Measurements from ENCODE around the gene SCG5. TPM values are rescaled to one million over a fixed set of nuclear protein-coding genes. Genes with fewer than 3 reads are reported as not detected.

The SCG5 gene
- total and polyA plus RNA-seq, 2 donors (not counting 3 experiments of a cell fraction or from before 2014, with no cell fraction given), result 3.3 to 3.9 TPM

DNA sequence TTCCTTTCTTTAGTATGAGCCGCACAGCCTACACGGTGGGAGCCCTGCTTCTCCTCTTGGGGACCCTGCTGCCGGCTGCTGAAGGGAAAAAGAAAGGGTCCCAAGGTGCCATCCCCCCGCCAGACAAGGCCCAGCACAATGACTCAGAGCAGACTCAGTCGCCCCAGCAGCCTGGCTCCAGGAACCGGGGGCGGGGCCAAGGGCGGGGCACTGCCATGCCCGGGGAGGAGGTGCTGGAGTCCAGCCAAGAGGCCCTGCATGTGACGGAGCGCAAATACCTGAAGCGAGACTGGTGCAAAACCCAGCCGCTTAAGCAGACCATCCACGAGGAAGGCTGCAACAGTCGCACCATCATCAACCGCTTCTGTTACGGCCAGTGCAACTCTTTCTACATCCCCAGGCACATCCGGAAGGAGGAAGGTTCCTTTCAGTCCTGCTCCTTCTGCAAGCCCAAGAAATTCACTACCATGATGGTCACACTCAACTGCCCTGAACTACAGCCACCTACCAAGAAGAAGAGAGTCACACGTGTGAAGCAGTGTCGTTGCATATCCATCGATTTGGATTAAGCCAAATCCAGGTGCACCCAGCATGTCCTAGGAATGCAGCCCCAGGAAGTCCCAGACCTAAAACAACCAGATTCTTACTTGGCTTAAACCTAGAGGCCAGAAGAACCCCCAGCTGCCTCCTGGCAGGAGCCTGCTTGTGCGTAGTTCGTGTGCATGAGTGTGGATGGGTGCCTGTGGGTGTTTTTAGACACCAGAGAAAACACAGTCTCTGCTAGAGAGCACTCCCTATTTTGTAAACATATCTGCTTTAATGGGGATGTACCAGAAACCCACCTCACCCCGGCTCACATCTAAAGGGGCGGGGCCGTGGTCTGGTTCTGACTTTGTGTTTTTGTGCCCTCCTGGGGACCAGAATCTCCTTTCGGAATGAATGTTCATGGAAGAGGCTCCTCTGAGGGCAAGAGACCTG lies 89.5 kb downstream of the SCG5 start:
- Histone ChIP-seq H3K9ac (replicated peaks; ENCODE audit: extremely low read depth, insufficient read depth, low read length) (no peak overlapping the region), H2AFZ (ENCODE audit: low read depth, low read length) (no peak overlapping the region), H3K36me3 (ENCODE audit: control insufficient read depth in 2 of 2, extremely low read depth in 1 of 2, insufficient read depth in 2 of 2, low read length in 2 of 2) (no peaks in the 10 kb centered on the region), H4K20me1 (replicated peaks; ENCODE audit: control insufficient read depth, extremely low read depth, insufficient read depth, low read length) (no peaks in the 10 kb centered on the region), H3K4me3 (replicated peaks in 1 of 3; ENCODE audit: insufficient read depth in 1 of 3, low read depth in 1 of 3, low read length in 3 of 3) (no peak overlapping the region), H3K4me2 (ENCODE audit: insufficient read depth, low read length) (no peak overlapping the region), H3K79me2 (ENCODE audit: control insufficient read depth, insufficient read depth, low read length) (no peaks in the 10 kb centered on the region), H3K27ac (ENCODE audit: insufficient read depth, low read depth, low read length) (no peak overlapping the region), H3K9me3 (replicated peaks; ENCODE audit: control insufficient read depth, insufficient read depth, low read length) (no peaks in the 10 kb centered on the region), H3K27me3 (ENCODE audit: control insufficient read depth in 2 of 2, insufficient read depth in 2 of 2, low read length in 2 of 2) (peaks cover 16 to 23% of the 10 kb centered on the region in 2 experiments), H3K4me1 (ENCODE audit: control insufficient read depth, extremely low read depth, insufficient read depth, low read length) (no peaks in the 10 kb centered on the region), H3K9me1 (replicated peaks; ENCODE audit: control insufficient read depth, extremely low read depth, insufficient read depth, low read length) (no peaks in the 10 kb centered on the region)
- DNase-seq (ENCODE audit: low read depth, low spot score) (peak; percentile 5), FAIRE-seq (peak; percentile 55)
- no TSS peak for BruUV-seq (replicated peaks)
- TF ChIP-seq FOS (IDR thresholded peaks at IDR 0.05; ENCODE audit: borderline replicate concordance, insufficient read depth, low read length), result peak; percentile 24
- TF ChIP-seq POLR2A (IDR thresholded peaks at IDR 0.05; ENCODE audit: low read depth, low read length), result no peak
- TF ChIP-seq, protein P1, sequence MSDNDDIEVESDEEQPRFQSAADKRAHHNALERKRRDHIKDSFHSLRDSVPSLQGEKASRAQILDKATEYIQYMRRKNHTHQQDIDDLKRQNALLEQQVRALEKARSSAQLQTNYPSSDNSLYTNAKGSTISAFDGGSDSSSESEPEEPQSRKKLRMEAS (IDR thresholded peaks at IDR 0.05; ENCODE audit: insufficient read depth, insufficient read length), result no peak
- no peak for TF ChIP-seq GATA2 (IDR thresholded peaks at IDR 0.05; ENCODE audit: insufficient read depth, insufficient read length, low read depth, low read length)
- TF ChIP-seq POLR2AphosphoS5 (IDR thresholded peaks at IDR 0.05; ENCODE audit: insufficient read depth, low read depth, low read length), result no peak
- no peak for TF ChIP-seq JUN (IDR thresholded peaks at IDR 0.05; ENCODE audit: borderline replicate concordance, insufficient read depth, insufficient read length, low read depth)
- TF ChIP-seq MYC (IDR thresholded peaks at IDR 0.05; ENCODE audit: low read depth, low read length), result no peak
- no peak for TF ChIP-seq EZH2 (IDR thresholded peaks at IDR 0.05; ENCODE audit: borderline replicate concordance, low read depth, low read length, severe bottlenecking)
- TF ChIP-seq, protein P2, sequence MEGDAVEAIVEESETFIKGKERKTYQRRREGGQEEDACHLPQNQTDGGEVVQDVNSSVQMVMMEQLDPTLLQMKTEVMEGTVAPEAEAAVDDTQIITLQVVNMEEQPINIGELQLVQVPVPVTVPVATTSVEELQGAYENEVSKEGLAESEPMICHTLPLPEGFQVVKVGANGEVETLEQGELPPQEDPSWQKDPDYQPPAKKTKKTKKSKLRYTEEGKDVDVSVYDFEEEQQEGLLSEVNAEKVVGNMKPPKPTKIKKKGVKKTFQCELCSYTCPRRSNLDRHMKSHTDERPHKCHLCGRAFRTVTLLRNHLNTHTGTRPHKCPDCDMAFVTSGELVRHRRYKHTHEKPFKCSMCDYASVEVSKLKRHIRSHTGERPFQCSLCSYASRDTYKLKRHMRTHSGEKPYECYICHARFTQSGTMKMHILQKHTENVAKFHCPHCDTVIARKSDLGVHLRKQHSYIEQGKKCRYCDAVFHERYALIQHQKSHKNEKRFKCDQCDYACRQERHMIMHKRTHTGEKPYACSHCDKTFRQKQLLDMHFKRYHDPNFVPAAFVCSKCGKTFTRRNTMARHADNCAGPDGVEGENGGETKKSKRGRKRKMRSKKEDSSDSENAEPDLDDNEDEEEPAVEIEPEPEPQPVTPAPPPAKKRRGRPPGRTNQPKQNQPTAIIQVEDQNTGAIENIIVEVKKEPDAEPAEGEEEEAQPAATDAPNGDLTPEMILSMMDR (IDR thresholded peaks at IDR 0.05; ENCODE audit: extremely low read depth in 1 of 2, insufficient read depth in 1 of 2, low read depth in 1 of 2, low read length in 2 of 2), result no peak
- dilution Hi-C loops (cut with MboI; ENCODE audit: extremely low pct_ligation_motif_present, low sequenced_read_pairs) (no loop called here), intact Hi-C loops (cut with micrococcal nuclease) (loop anchor here (10.0 kb wide), 1 partner anchor 56 kb away; no protein-coding TSS in a partner anchor)
- ChIA-PET CTCF (no interaction called here), POLR2A (no interaction called here)
